OCI-LY7 (cell line): ENCODE data around the gene ITIH1.

Experiments used
- CTCF ChIP-seq: fragments of 200-600 bp; sonication (generic); conservative IDR thresholded peaks from 2 replicates; pipeline ENCODE4 v1.5.1; 2014; ENCODE audit warnings: mild to moderate bottlenecking, antibody characterized with exemption, low read length, moderate library complexity, mixed read lengths
- EZH2phosphoT487 ChIP-seq: fragments of 200-600 bp; sonication (generic); IDR thresholded peaks from 2 replicates; pipeline ENCODE4 v1.6.1; 2018; ENCODE audit warnings: low read depth, borderline replicate concordance, mild to moderate bottlenecking, mixed run types, antibody characterized with exemption, low read length, moderate library complexity, mixed read lengths

- TF ChIP-seq CTCF: no peak
- TF ChIP-seq EZH2phosphoT487: no peak
Observed at GRCh38 chr3:52791928-52792327, 14.5 kb downstream of the ITIH1 start.
